Mesothelial cell of epicardium (in vitro differentiated cells): ENCODE data around the gene LRRC42. TPM values are rescaled to one million over a fixed set of nuclear protein-coding genes. Genes with fewer than 3 reads are reported as not detected.
A peak's percentile ranks its signal among the peaks of the same experiment; 100 is the strongest.
"Not testable (repeated sequence)": the region's sequence is repeated elsewhere in the genome, so short reads cannot be mapped to it uniquely, and the experiment has no call there.

ENCODE experiments used
- DNase-seq, 2 experiments: peaks; one replicate each; pipeline ENCODE4 v3.0.0; 2021; ENCODE audit warnings: low spot score in 2 of 2; ENCODE audit not compliant: unreplicated experiment in 2 of 2
- H3K27ac Mint-ChIP-seq: 2 replicates; pipeline ENCODE4 v1.8.0; 2021; ENCODE audit warnings: mixed read lengths
- H3K27me3 Mint-ChIP-seq: 2 replicates; pipeline ENCODE4 v1.8.0; 2021; ENCODE audit warnings: low read depth, mixed read lengths
- H3K36me3 Mint-ChIP-seq: 2 replicates; pipeline ENCODE4 v1.8.0; 2021; ENCODE audit warnings: mixed read lengths
- H3K4me1 Mint-ChIP-seq: 2 replicates; pipeline ENCODE4 v1.8.0; 2021; ENCODE audit warnings: mixed read lengths
- H3K4me3 Mint-ChIP-seq: 2 replicates; pipeline ENCODE4 v1.8.0; 2021; ENCODE audit warnings: mild to moderate bottlenecking, moderate library complexity, mixed read lengths
- H3K9me3 Mint-ChIP-seq: 2 replicates; pipeline ENCODE4 v1.8.0; 2021; ENCODE audit warnings: mixed read lengths
- total RNA-seq: library from RNA; stranded (reverse); gene quantifications from 3 replicates; pipeline ENCODE4 v1.2.1, GENCODE V29; 2021
- TF ChIP-seq, protein P1 (sequence below): fragments of 200-600 bp; sonication (generic); IDR thresholded peaks from one replicate; pipeline ENCODE4 v1.5.0; 2021; ENCODE audit warnings: antibody characterized with exemption; ENCODE audit not compliant: unreplicated experiment

The LRRC42 gene
- total RNA-seq, 1 donor from 2014 or later = 43.2 TPM

DNA sequence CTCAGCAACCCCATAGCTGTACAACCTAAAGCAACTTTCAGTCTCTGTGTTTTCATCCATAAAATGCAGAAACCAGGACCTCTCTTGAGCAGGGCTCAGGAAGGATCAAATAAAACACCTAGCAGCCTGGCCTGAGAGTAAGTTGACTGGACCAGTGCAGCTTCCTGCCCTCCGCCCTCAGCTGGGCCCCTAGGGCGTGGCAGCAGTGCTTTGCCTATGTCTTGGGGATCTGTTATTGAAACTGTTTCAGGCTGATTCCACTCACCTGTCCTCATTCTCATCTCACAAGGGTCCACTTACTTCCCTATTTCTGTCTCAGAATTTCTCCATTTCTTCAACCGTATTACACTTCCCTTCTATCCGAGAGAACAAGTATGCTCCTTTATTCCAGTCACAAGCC, 17.3 kb downstream of the LRRC42 start:
- Mint-ChIP-seq H3K27ac (no peak overlapping the region), H3K4me3 (no peak overlapping the region), H3K9me3 (no peaks in the 10 kb centered on the region), H3K27me3 (no peaks in the 10 kb centered on the region), H3K36me3 (peaks cover 37% of the 10 kb centered on the region), H3K4me1 (peaks cover 9% of the 10 kb centered on the region)
- TF ChIP-seq, protein P1, sequence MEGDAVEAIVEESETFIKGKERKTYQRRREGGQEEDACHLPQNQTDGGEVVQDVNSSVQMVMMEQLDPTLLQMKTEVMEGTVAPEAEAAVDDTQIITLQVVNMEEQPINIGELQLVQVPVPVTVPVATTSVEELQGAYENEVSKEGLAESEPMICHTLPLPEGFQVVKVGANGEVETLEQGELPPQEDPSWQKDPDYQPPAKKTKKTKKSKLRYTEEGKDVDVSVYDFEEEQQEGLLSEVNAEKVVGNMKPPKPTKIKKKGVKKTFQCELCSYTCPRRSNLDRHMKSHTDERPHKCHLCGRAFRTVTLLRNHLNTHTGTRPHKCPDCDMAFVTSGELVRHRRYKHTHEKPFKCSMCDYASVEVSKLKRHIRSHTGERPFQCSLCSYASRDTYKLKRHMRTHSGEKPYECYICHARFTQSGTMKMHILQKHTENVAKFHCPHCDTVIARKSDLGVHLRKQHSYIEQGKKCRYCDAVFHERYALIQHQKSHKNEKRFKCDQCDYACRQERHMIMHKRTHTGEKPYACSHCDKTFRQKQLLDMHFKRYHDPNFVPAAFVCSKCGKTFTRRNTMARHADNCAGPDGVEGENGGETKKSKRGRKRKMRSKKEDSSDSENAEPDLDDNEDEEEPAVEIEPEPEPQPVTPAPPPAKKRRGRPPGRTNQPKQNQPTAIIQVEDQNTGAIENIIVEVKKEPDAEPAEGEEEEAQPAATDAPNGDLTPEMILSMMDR = no peak
- no peak for DNase-seq

DNA sequence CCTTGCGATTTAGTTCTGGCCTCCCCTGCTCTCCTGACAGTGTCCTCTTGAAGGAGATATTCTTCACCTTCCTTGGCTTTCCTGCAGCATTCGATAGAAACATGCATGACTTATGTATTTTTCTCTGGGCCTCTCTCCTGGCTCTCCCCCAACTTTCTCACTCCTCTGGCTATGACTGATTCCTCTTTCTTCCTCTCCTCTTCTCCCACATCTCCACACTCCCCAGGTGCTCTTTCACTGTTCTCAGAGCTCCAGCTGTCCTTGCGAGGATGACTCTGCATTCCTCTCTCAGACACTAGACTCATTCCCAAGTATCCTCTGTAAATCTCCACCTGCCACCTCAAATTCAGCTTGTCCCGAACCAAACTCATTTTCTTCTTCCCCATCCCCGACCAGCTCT, 18.0 kb downstream of the LRRC42 start:
- Mint-ChIP-seq H3K4me3 (no peak overlapping the region), H3K4me1 (peaks cover 9% of the 10 kb centered on the region), H3K27ac (peak overlapping the region; percentile 33), H3K9me3 (no peaks in the 10 kb centered on the region), H3K27me3 (no peaks in the 10 kb centered on the region), H3K36me3 (peaks cover 40% of the 10 kb centered on the region)
- DNase-seq = no peak
- TF ChIP-seq, protein P1 = no peak

DNA sequence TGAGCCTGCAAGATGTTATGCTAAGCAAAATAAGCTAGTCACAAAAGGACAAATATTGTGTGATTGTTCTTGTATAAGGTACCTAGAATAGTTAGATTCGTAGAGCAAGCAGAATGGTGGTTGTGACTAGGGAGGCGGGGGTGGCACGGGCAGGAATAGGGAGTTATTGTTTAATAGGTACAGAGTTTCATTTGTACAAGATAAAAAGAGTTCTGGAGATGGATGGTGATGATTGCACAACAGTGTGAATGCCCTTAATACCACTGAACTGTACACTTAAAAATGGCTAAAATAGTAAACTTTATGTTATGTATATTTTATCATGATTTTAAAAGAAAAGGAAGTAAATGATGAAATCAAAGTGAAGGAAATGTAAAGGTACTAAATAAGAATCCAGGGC, 20.6 kb downstream of the LRRC42 start:
- Mint-ChIP-seq H3K9me3 (no peaks in the 10 kb centered on the region), H3K27ac (no peak overlapping the region), H3K27me3 (no peaks in the 10 kb centered on the region), H3K4me1 (peaks cover 9% of the 10 kb centered on the region), H3K4me3 (no peak overlapping the region), H3K36me3 (peaks cover 44% of the 10 kb centered on the region)
- no peak for DNase-seq
- TF ChIP-seq, protein P1 = no peak

DNA sequence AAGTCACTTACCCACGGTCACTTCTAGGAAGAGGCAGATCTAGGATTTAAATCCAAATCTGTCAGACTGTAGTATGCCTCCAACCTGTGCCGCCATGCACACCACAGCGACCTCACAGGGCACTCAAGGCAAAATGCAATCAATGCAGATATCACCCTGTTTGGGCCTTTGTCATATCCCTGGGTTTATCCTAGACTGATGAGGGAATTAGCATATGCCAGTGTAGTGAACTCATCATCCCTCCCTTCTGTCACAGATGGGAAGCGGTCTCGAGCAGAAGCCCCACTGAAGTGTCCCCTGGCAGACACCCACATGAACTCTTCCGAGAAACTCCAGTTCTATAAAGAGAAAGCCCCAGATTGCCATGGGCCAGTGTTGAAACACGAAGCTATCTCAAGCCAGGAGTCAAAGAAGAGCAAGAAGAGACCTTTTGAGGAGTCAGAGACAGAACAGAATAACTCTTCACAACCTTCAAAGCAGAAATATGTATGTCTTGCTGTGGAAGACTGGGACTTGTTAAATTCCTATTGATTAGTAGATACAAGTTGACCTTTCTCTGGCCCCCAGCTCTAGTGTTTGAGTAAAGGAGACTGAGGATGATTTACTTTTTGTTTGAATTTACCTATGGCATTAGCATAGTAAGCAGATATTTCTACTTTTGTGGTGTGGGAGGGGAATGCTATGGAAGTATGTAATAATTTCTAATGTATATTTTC, 21.4 kb downstream of the LRRC42 start:
- DNase-seq = no peak
- Mint-ChIP-seq H3K27me3 (no peaks in the 10 kb centered on the region), H3K9me3 (no peaks in the 10 kb centered on the region), H3K36me3 (peaks cover 40% of the 10 kb centered on the region), H3K4me3 (no peak overlapping the region), H3K4me1 (peaks cover 9% of the 10 kb centered on the region), H3K27ac (peak overlapping the region; percentile 44)
- TF ChIP-seq, protein P1 = no peak

DNA sequence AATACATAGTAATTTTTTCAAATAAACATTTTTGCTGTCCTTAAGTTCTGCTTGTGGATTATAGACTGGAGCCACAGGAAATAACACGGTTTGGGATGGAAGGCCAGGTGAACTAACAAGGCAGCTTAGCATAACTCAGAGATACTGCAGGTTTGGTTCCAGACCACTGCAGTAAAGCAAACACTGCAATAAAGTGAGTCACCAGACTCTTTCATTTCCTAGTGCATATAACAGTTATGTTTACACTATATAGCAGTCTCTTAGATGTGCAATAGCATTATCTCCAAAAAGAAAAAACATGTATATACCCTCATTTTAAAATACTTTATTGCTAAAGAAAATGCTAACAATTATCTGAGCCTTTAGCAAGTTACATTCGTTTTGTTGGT, 22.0 kb downstream of the LRRC42 start:
- H3K4me1 Mint-ChIP-seq = peaks cover 9% of the 10 kb centered on the region
- TF ChIP-seq, protein P1 = no peak
- no peaks in the 10 kb centered on the region for H3K9me3 Mint-ChIP-seq
- H3K36me3 Mint-ChIP-seq = peaks cover 41% of the 10 kb centered on the region
- H3K27ac Mint-ChIP-seq = no peak overlapping the region
- no peak overlapping the region for H3K4me3 Mint-ChIP-seq
- no peak for DNase-seq
- H3K27me3 Mint-ChIP-seq = no peaks in the 10 kb centered on the region

DNA sequence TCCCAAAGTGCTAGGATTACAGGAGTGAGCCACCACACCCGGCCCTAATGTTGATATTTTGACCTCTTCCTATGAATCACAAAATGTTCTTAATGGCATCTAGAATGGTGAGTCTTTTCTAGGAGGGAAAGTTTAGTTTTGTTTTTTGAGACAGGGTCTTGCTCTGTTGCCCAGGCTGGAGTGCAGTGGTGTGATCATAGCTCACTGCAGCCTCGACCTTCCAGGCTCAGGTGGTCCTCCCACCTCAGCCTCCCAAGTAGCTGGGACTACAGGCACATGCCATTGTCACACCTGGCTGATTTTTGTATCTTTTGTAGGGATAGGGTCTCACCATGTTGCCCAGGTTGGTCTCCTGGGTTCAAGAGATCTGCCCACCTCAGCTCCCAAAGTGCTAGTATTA, 23.2 kb downstream of the LRRC42 start:
- H3K9me3 Mint-ChIP-seq, DNase-seq, H3K4me1 Mint-ChIP-seq, H3K4me3 Mint-ChIP-seq, H3K27me3 Mint-ChIP-seq, H3K27ac Mint-ChIP-seq: not testable (repeated sequence)
- peaks cover 42% of the 10 kb centered on the region for H3K36me3 Mint-ChIP-seq
